Parathyroid adenoma (tissue), 2 donors: Measurements from ENCODE around the gene RASSF1.

Source experiments
- H2AFZ ChIP-seq: fragments of 300-600 bp; sonication (generic); one replicate; pipeline ENCODE4 v1.7.0; 2017; ENCODE audit warnings: antibody characterized with exemption, mild to moderate bottlenecking
- H3K27ac ChIP-seq: fragments of 300-600 bp; sonication (generic); one replicate; pipeline ENCODE4 v1.7.0; 2017
- H3K27me3 ChIP-seq: fragments of 300-600 bp; sonication (generic); one replicate; pipeline ENCODE4 v1.7.0; 2017; ENCODE audit warnings: low read length; ENCODE audit not compliant: control insufficient read depth, insufficient read depth
- H3K36me3 ChIP-seq: fragments of 300-600 bp; sonication (generic); one replicate; pipeline ENCODE4 v1.7.0; 2017; ENCODE audit warnings: low read length; ENCODE audit not compliant: control insufficient read depth, insufficient read depth
- H3K4me1 ChIP-seq: fragments of 300-600 bp; sonication (generic); one replicate; pipeline ENCODE4 v1.7.0; 2017; ENCODE audit warnings: control low read depth
- H3K4me2 ChIP-seq: fragments of 300-600 bp; sonication (generic); one replicate; pipeline ENCODE4 v1.7.0; 2017; ENCODE audit warnings: low read length
- H3K4me3 ChIP-seq: fragments of 300-600 bp; sonication (generic); one replicate; pipeline ENCODE4 v1.7.0; 2017; ENCODE audit warnings: low read depth, low read length
- H3K79me2 ChIP-seq: fragments of 300-600 bp; sonication (generic); one replicate; pipeline ENCODE4 v1.7.0; 2017; ENCODE audit warnings: control low read depth
- H3K9ac ChIP-seq: fragments of 300-600 bp; sonication (generic); one replicate; pipeline ENCODE4 v1.7.0; 2017; ENCODE audit warnings: mild to moderate bottlenecking
- H3K9me3 ChIP-seq: fragments of 300-600 bp; sonication (generic); one replicate; pipeline ENCODE4 v1.7.0; 2017; ENCODE audit warnings: low read length; ENCODE audit not compliant: control insufficient read depth
- TF ChIP-seq, protein P1 (sequence below): fragments of 300-600 bp; sonication (generic); IDR thresholded peaks from one replicate; pipeline ENCODE4 v1.7.0; 2017; ENCODE audit warnings: antibody characterized with exemption, mild to moderate bottlenecking
- donor health status: primary hyperparathyroidism.

Gene RASSF1

DNA sequence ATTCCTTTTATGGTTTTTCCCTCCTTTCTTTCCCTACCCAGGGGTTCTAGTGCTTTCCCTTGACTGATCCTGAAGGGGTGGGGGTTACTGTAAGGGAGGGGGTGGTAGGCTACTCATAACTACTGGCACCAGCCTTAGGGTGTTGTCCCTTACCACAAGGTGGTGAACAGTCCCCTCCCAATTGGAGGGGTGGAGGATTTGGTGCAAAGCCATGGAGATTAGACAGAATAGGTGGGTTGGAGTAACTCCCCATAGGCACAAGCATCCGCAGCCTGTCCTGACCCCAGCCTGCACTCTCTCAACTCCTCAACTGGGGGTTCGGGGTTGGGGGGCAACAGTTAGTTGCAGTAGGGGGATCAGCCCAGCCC, 15.5 kb downstream of the RASSF1 start:
- Histone ChIP-seq H3K27me3 (no peaks in the 10 kb centered on the region), H2AFZ (no peak overlapping the region), H3K4me2 (no peak overlapping the region), H3K27ac (no peak overlapping the region), H3K4me1 (peaks cover 26% of the 10 kb centered on the region), H3K9ac (no peak overlapping the region), H3K4me3 (no peak overlapping the region), H3K36me3 (no peaks in the 10 kb centered on the region), H3K9me3 (no peaks in the 10 kb centered on the region), H3K79me2 (peaks cover 12% of the 10 kb centered on the region)
- TF ChIP-seq, protein P1, sequence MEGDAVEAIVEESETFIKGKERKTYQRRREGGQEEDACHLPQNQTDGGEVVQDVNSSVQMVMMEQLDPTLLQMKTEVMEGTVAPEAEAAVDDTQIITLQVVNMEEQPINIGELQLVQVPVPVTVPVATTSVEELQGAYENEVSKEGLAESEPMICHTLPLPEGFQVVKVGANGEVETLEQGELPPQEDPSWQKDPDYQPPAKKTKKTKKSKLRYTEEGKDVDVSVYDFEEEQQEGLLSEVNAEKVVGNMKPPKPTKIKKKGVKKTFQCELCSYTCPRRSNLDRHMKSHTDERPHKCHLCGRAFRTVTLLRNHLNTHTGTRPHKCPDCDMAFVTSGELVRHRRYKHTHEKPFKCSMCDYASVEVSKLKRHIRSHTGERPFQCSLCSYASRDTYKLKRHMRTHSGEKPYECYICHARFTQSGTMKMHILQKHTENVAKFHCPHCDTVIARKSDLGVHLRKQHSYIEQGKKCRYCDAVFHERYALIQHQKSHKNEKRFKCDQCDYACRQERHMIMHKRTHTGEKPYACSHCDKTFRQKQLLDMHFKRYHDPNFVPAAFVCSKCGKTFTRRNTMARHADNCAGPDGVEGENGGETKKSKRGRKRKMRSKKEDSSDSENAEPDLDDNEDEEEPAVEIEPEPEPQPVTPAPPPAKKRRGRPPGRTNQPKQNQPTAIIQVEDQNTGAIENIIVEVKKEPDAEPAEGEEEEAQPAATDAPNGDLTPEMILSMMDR: no peak

DNA sequence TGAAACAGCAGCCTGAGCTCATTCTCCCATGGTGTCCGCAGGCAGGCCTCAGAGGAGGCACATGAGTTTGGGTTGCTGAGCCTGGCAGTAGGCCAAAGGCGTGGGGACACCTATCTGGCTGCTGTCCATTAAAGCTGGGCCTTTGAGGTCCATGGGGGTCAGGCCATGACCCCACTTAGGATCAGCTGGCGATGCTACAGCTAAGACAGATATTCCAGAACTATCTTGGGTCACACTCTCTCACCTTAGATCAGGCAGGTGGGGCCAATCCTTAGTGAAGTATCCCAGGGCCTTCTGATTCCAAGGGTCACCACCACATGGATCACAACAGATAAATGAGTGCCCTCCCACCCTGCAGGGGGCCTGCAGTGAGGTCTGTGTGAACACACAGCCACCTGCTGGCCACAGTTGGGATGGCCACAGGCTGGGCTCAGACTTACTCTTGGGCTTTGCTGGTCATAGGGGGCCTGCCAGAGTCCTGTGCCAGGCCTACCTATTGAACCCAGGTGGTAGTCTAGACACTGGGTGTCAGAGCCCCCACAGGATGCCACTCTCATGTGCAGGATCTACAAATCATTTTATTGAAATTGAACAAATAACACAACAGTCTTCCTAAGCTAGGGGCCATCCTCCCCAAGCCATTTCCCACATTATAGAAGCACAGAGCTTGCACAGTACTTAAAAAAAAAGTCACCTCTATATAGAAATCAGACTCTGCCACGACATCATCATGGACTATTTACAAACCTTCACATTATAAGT, 16.1 kb downstream of the RASSF1 start:
- TF ChIP-seq, protein P1: peak; percentile 89
- H3K4me3 ChIP-seq: no peak overlapping the region
- H3K9me3 ChIP-seq: no peaks in the 10 kb centered on the region
- no peaks in the 10 kb centered on the region for H3K36me3 ChIP-seq
- H2AFZ ChIP-seq: no peak overlapping the region
- peaks cover 12% of the 10 kb centered on the region for H3K79me2 ChIP-seq
- H3K4me1 ChIP-seq: peaks cover 26% of the 10 kb centered on the region
- peak overlapping the region; percentile 17 for H3K4me2 ChIP-seq
- H3K27ac ChIP-seq: peak overlapping the region; percentile 88
- H3K9ac ChIP-seq: no peak overlapping the region
- H3K27me3 ChIP-seq: no peaks in the 10 kb centered on the region

DNA sequence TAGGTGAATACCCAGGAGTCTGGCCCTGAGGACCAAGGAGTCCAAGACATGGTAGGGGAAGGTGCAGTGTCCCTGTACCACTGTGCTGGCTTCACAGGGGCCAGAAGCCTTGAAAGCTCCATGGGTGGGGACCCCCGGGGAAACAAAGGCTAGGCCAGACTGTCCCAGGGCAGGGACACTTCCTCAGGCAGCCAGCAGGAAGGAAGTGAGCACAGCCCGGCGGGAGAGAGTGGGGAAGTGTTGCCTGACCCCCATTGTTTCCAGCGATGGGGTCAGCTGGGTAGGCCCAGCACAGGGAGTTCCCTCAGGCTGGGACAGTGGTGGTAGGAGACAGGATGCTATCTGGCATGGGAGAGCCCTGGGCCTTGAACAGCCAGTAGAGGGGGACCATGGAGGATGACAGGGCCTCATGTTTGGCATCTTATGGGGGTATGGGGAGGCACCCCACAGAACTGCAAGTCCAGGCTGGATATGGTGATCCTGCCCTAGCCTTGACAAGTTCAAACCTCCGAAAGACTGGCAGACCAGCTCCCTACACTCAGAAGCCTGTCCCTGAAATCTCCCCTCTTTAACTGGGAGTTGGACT, 16.9 kb downstream of the RASSF1 start:
- peaks cover 33% of the 10 kb centered on the region for H3K4me1 ChIP-seq
- H3K27me3 ChIP-seq: no peaks in the 10 kb centered on the region
- peak overlapping the region; percentile 17 for H3K4me2 ChIP-seq
- H2AFZ ChIP-seq: no peak overlapping the region
- no peak overlapping the region for H3K9ac ChIP-seq
- H3K9me3 ChIP-seq: no peaks in the 10 kb centered on the region
- TF ChIP-seq, protein P1: no peak
- peak overlapping the region; percentile 88 for H3K27ac ChIP-seq
- H3K79me2 ChIP-seq: peaks cover 20% of the 10 kb centered on the region
- H3K36me3 ChIP-seq: no peaks in the 10 kb centered on the region
- H3K4me3 ChIP-seq: no peak overlapping the region

DNA sequence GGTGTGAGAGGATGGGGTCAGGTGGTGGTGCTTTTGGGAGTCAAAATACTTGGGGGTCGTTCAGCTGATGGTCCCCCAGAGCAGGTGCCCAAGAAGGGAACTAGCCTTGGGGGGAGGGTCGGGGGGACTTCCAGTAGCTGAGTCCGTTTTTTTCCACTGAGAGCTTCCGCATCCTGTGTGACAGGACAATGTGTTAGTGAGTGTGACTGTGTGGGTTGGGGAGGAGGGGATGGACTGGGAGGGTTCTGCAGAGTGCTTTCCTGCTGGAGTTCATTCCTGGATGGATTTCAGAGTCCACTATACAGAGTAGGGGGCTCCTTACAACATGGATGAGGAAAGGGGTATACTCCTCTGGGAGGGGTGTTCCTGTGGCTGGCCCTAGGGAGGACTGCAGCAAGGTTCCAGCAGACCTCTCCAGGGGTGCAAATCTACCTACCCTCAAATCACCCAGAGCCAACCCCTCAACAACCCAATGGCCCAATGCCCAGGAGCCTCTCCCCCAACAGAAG, 17.5 kb downstream of the RASSF1 start:
- Histone ChIP-seq H3K4me1 (peaks cover 29% of the 10 kb centered on the region), H3K4me3 (peak overlapping the region; percentile 89), H3K4me2 (no peak overlapping the region), H2AFZ (no peak overlapping the region), H3K79me2 (peaks cover 20% of the 10 kb centered on the region), H3K36me3 (no peaks in the 10 kb centered on the region), H3K9me3 (no peaks in the 10 kb centered on the region), H3K27me3 (no peaks in the 10 kb centered on the region), H3K9ac (no peak overlapping the region), H3K27ac (peak overlapping the region; percentile 88)
- TF ChIP-seq, protein P1: no peak
